Fibroblast of lung (primary cell): ENCODE measurements around the gene SLC30A2. TPM values are rescaled to one million over a fixed set of nuclear protein-coding genes. Genes with fewer than 3 reads are reported as not detected.
A peak's percentile ranks its signal among the peaks of the same experiment; 100 is the strongest.

ENCODE experiments used
- DNase-seq, 2 donors: peaks; one replicate each; pipeline versions ENCODE4 v3.0.0 to v3.0.0-alpha.2; 2010; ENCODE audit warnings: low read depth in 2 of 2
- H2AFZ ChIP-seq: 2 replicates; pipeline ENCODE4 v1.5.1; 2012; ENCODE audit warnings: low read length, control low read depth, inconsistent platforms
- H3K27ac ChIP-seq: 2 replicates; pipeline ENCODE4 v1.5.1; 2011; ENCODE audit warnings: low read length, control low read depth; ENCODE audit not compliant: insufficient read depth
- H3K27me3 ChIP-seq: 2 replicates; pipeline ENCODE4 v1.5.1; 2011; ENCODE audit warnings: mild to moderate bottlenecking, low read length; ENCODE audit not compliant: control insufficient read depth, insufficient read depth
- H3K36me3 ChIP-seq: 2 replicates; pipeline ENCODE4 v1.5.1; 2011; ENCODE audit warnings: low read length; ENCODE audit not compliant: control insufficient read depth, insufficient read depth
- H3K4me1 ChIP-seq: 2 replicates; pipeline ENCODE4 v1.5.1; 2011; ENCODE audit warnings: low read length; ENCODE audit not compliant: control insufficient read depth, insufficient read depth; ENCODE audit errors: extremely low read depth
- H3K4me2 ChIP-seq: 2 replicates; pipeline ENCODE4 v1.5.1; 2011; ENCODE audit warnings: low read length, control low read depth; ENCODE audit not compliant: insufficient read depth; ENCODE audit errors: extremely low read depth
- H3K4me3 ChIP-seq, 4 experiments: fragments of 200-600 bp in 1 of 4; sonication (generic) in 1 of 4; replicated peaks in 1 of 4; 2 replicates each; pipeline ENCODE4 v1.5.1; 2011 to 2016; ENCODE audit warnings: low read length in 4 of 4, low read depth in 3 of 4, mild to moderate bottlenecking in 3 of 4, control low read depth in 2 of 4, inconsistent platforms in 1 of 4, mixed read lengths in 1 of 4; ENCODE audit not compliant: insufficient read depth in 1 of 4; ENCODE audit errors: control extremely low read depth in 1 of 4
- H3K79me2 ChIP-seq: 2 replicates; pipeline ENCODE4 v1.5.1; 2012; ENCODE audit warnings: mild to moderate bottlenecking, low read length, inconsistent platforms; ENCODE audit not compliant: control insufficient read depth, insufficient read depth
- H3K9ac ChIP-seq: 2 replicates; pipeline ENCODE4 v1.5.1; 2011; ENCODE audit warnings: mild to moderate bottlenecking, low read length, control low read depth; ENCODE audit not compliant: insufficient read depth
- H3K9me3 ChIP-seq: 2 replicates; pipeline ENCODE4 v1.5.1; 2012; ENCODE audit warnings: low read depth, low read length; ENCODE audit not compliant: control insufficient read depth, insufficient read depth
- H4K20me1 ChIP-seq: 2 replicates; pipeline ENCODE4 v1.5.1; 2011; ENCODE audit warnings: low read length; ENCODE audit not compliant: control insufficient read depth, insufficient read depth; ENCODE audit errors: extremely low read depth
- CTCF ChIP-seq, 2 donors: IDR thresholded peaks in 1 of 2; conservative IDR thresholded peaks in 1 of 2; 1 replicate in 1 of 2; 2 replicates in 1 of 2; pipeline ENCODE4 v1.5.1; 2011 to 2012; ENCODE audit warnings: low read length in 2 of 2, control low read depth in 1 of 2, inconsistent platforms in 1 of 2, low read depth in 1 of 2, mild to moderate bottlenecking in 1 of 2
- EZH2 ChIP-seq: IDR thresholded peaks from 2 replicates; pipeline ENCODE4 v1.5.1; 2012; ENCODE audit warnings: low read length, control low read depth, mild to moderate bottlenecking; ENCODE audit errors: missing control alignments
- polyA plus RNA-seq, 2 donors: library from polyadenylated mRNA; depleted of rRNA in 1 of 2; stranded (reverse) in 1 of 2; unstranded in 1 of 2; fragments of >200 nt; gene quantifications; 2 replicates each; pipeline ENCODE4 v1.2.1, GENCODE V29; 2011 to 2012; ENCODE audit warnings: missing spikeins in 1 of 2
- total RNA-seq: library from RNA; depleted of rRNA; stranded (reverse); fragments of >200 nt; gene quantifications from 2 replicates; pipeline ENCODE4 v1.2.1, GENCODE V29; 2014

SLC30A2 gene
- total and polyA plus RNA-seq, 2 donors (not counting 1 experiment from before 2014, with no cell fraction given): not detected

DNA sequence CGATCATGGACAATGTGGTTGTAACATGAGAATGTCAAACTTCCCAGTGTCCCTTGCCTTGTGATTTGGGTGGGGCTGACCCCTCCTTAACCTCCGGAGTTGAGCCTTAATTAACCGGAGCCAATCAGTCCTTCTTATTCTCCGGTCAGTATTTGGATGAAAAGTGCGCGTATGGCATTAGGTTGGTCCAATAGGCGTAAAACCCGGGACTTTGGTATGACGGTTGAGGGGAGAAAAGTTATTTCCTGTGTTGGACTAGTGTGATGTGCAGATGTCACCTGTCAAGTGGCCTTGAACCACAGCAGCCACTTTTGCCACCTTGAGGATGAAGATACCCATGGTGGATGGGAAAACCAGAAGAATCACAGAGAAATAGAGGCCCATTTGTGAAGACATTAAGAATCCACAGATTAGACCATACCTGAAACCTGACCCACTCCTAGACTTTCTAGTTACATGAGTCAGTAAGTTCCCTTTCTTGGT lies 53.2 kb downstream of the SLC30A2 start:
- no peak overlapping the region for H3K4me3 ChIP-seq
- no peaks in the 10 kb centered on the region for H3K36me3 ChIP-seq
- peaks cover 2% of the 10 kb centered on the region for H3K4me1 ChIP-seq
- H3K27me3 ChIP-seq: no peaks in the 10 kb centered on the region
- no peaks in the 10 kb centered on the region for H3K9me3 ChIP-seq
- no peaks in the 10 kb centered on the region for H4K20me1 ChIP-seq
- H3K4me2 ChIP-seq: no peak overlapping the region
- no peak for DNase-seq
- H3K9ac ChIP-seq: no peak overlapping the region
- TF ChIP-seq EZH2: no peak
- TF ChIP-seq CTCF (conservative IDR thresholded peaks at IDR 0.05 in 1 of 2, IDR thresholded peaks at IDR 0.05 in 1 of 2; ENCODE audit: low read depth in 1 of 2, low read length in 2 of 2): no peak
- no peak overlapping the region for H2AFZ ChIP-seq
- no peak overlapping the region for H3K27ac ChIP-seq
- no peaks in the 10 kb centered on the region for H3K79me2 ChIP-seq

GRCh38 chr1:25991937-25992688 lies 53.8 kb downstream of the SLC30A2 start:
- no peak overlapping the region for H3K4me2 ChIP-seq
- no peak overlapping the region for H3K27ac ChIP-seq
- peaks cover 2% of the 10 kb centered on the region for H3K4me1 ChIP-seq
- no peaks in the 10 kb centered on the region for H3K27me3 ChIP-seq
- no peak overlapping the region for H3K9ac ChIP-seq
- peak in 1 of 2 donors; percentile 61 for DNase-seq
- H3K79me2 ChIP-seq: no peaks in the 10 kb centered on the region
- TF ChIP-seq EZH2 (no peak), CTCF (conservative IDR thresholded peaks at IDR 0.05 in 1 of 2, IDR thresholded peaks at IDR 0.05 in 1 of 2; ENCODE audit: low read depth in 1 of 2, low read length in 2 of 2) (no peak)
- H4K20me1 ChIP-seq: no peaks in the 10 kb centered on the region
- H3K4me3 ChIP-seq: no peak overlapping the region
- no peaks in the 10 kb centered on the region for H3K9me3 ChIP-seq
- no peak overlapping the region for H2AFZ ChIP-seq
- no peaks in the 10 kb centered on the region for H3K36me3 ChIP-seq

GRCh38 chr1:25990702-25991395 lies 55.1 kb downstream of the SLC30A2 start:
- no peak overlapping the region for H2AFZ ChIP-seq
- H3K27ac ChIP-seq: no peak overlapping the region
- H3K4me3 ChIP-seq: no peak overlapping the region
- H3K9me3 ChIP-seq: no peaks in the 10 kb centered on the region
- no peaks in the 10 kb centered on the region for H3K36me3 ChIP-seq
- TF ChIP-seq CTCF (conservative IDR thresholded peaks at IDR 0.05 in 1 of 2, IDR thresholded peaks at IDR 0.05 in 1 of 2; ENCODE audit: low read depth in 1 of 2, low read length in 2 of 2): no peak
- no peak for TF ChIP-seq EZH2
- no peaks in the 10 kb centered on the region for H3K79me2 ChIP-seq
- no peak for DNase-seq
- no peak overlapping the region for H3K9ac ChIP-seq
- H4K20me1 ChIP-seq: no peaks in the 10 kb centered on the region
- no peak overlapping the region for H3K4me2 ChIP-seq
- H3K4me1 ChIP-seq: no peaks in the 10 kb centered on the region
- no peaks in the 10 kb centered on the region for H3K27me3 ChIP-seq
